Neutrophil (primary cell): ENCODE measurements around the gene MRPL28.
A peak's percentile ranks its signal among the peaks of the same experiment; 100 is the strongest.
"Not testable (repeated sequence)": the region's sequence is repeated elsewhere in the genome, so short reads cannot be mapped to it uniquely, and the experiment has no call there.

Source experiments
- H3K27ac ChIP-seq: fragments of 200-600 bp; sonication (generic); 2 replicates; pipeline ENCODE4 v1.5.1; 2016; ENCODE audit warnings: mild to moderate bottlenecking, moderate library complexity
- H3K27me3 ChIP-seq: fragments of 200-600 bp; sonication (generic); 2 replicates; pipeline ENCODE4 v1.6.0; 2016; ENCODE audit warnings: mild to moderate bottlenecking
- H3K36me3 ChIP-seq: fragments of 200-600 bp; sonication (generic); 2 replicates; pipeline ENCODE4 v1.5.1; 2017
- H3K4me1 ChIP-seq, 2 experiments: fragments of 200-600 bp in 1 of 2; sonication (generic) in 1 of 2; 1 replicate in 1 of 2; 2 replicates in 1 of 2; pipeline versions ENCODE4 v1.5.1 to v1.6.1; 2013 to 2016; ENCODE audit warnings: low read depth in 1 of 2, low read length in 1 of 2, mild to moderate bottlenecking in 1 of 2, moderate library complexity in 1 of 2; ENCODE audit not compliant: control insufficient read depth in 1 of 2, insufficient read depth in 1 of 2
- H3K4me3 ChIP-seq, 2 experiments: fragments of 200-600 bp in 1 of 2; sonication (generic) in 1 of 2; 1 replicate in 1 of 2; 2 replicates in 1 of 2; pipeline ENCODE4 v1.5.1; 2013 to 2016; ENCODE audit warnings: low read depth in 1 of 2, low read length in 1 of 2, mild to moderate bottlenecking in 1 of 2, moderate library complexity in 1 of 2
- H3K9me3 ChIP-seq: fragments of 200-600 bp; sonication (generic); 2 replicates; pipeline ENCODE4 v1.5.1; 2016
- CTCF ChIP-seq: fragments of 200-600 bp; sonication (generic); IDR thresholded peaks from 2 replicates; pipeline ENCODE4 v1.5.1; 2016; ENCODE audit warnings: antibody characterized with exemption

Gene MRPL28

GRCh38 chr16:370443-370842 lies at the start of gene MRPL28:
Gene MRPL28, minus strand, starts transcription at chr16:370538. Its CDS starts 320 bp downstream, at chr16:370218.
- Histone ChIP-seq H3K9me3 (no peaks in the 10 kb centered on the region), H3K4me3 (peak within 1 kb of the TSS; percentile 46 to 63), H3K36me3 (peaks cover 84% of the 10 kb centered on the region), H3K27ac (peak within 1 kb of the TSS; percentile 75), H3K27me3 (peaks cover 8% of the 10 kb centered on the region), H3K4me1 (peaks cover 16 to 20% of the 10 kb centered on the region in 2 experiments)
- no peak for TF ChIP-seq CTCF

- H3K27me3 ChIP-seq, H3K36me3 ChIP-seq, H3K27ac ChIP-seq, H3K9me3 ChIP-seq, H3K4me3 ChIP-seq, H3K4me1 ChIP-seq: not testable (repeated sequence)
Observed at GRCh38 chr16:415170-415498, 44.8 kb upstream of the MRPL28 start.

GRCh38 chr16:414395-415169 lies 44.2 kb upstream of the MRPL28 start:
- no peaks in the 10 kb centered on the region for H3K36me3 ChIP-seq
- H3K9me3 ChIP-seq = no peaks in the 10 kb centered on the region
- no peaks in the 10 kb centered on the region for H3K4me1 ChIP-seq
- H3K27me3 ChIP-seq = no peaks in the 10 kb centered on the region
- no peak overlapping the region for H3K27ac ChIP-seq
- H3K4me3 ChIP-seq = no peak overlapping the region
- no peak for TF ChIP-seq CTCF

- Histone ChIP-seq H3K4me3 (no peak overlapping the region), H3K4me1 (no peaks in the 10 kb centered on the region), H3K27ac (no peak overlapping the region), H3K27me3 (no peaks in the 10 kb centered on the region), H3K9me3 (no peaks in the 10 kb centered on the region), H3K36me3 (no peaks in the 10 kb centered on the region)
- TF ChIP-seq CTCF = no peak
Observed at GRCh38 chr16:411576-412265, 41.4 kb upstream of the MRPL28 start.

GRCh38 chr16:410516-411178 lies 40.3 kb upstream of the MRPL28 start:
- no peaks in the 10 kb centered on the region for H3K36me3 ChIP-seq
- no peaks in the 10 kb centered on the region for H3K9me3 ChIP-seq
- no peak overlapping the region for H3K4me3 ChIP-seq
- TF ChIP-seq CTCF = no peak
- H3K27ac ChIP-seq = no peak overlapping the region
- H3K27me3 ChIP-seq = no peaks in the 10 kb centered on the region
- H3K4me1 ChIP-seq = no peaks in the 10 kb centered on the region

- H3K27ac ChIP-seq = no peak overlapping the region
- no peak overlapping the region for H3K4me3 ChIP-seq
- peaks cover under 1 to 2% of the 10 kb centered on the region in 2 experiments for H3K4me1 ChIP-seq
- H3K9me3 ChIP-seq = no peaks in the 10 kb centered on the region
- no peak for TF ChIP-seq CTCF
- no peaks in the 10 kb centered on the region for H3K27me3 ChIP-seq
- H3K36me3 ChIP-seq = no peaks in the 10 kb centered on the region
Observed at GRCh38 chr16:407253-407652, 36.9 kb upstream of the MRPL28 start.
